HG03280 (cell line): ENCODE results near the gene ABI3BP.

Source experiments
- ATAC-seq: cut with Tn5 transposase; IDR thresholded peaks from one replicate; pipeline ENCODE4 v1.9.1; 2021; ENCODE audit warnings: mild to moderate bottlenecking, moderate library complexity; ENCODE audit not compliant: unreplicated experiment

ABI3BP gene

GRCh38 chr3:100988080-100988479, 5.1 kb downstream of the ABI3BP start:
- no peak for ATAC-seq

GRCh38 chr3:100984308-100984707, 8.9 kb downstream of the ABI3BP start:
- no peak for ATAC-seq

GRCh38 chr3:100982710-100983109, 10.5 kb downstream of the ABI3BP start:
- no peak for ATAC-seq

DNA sequence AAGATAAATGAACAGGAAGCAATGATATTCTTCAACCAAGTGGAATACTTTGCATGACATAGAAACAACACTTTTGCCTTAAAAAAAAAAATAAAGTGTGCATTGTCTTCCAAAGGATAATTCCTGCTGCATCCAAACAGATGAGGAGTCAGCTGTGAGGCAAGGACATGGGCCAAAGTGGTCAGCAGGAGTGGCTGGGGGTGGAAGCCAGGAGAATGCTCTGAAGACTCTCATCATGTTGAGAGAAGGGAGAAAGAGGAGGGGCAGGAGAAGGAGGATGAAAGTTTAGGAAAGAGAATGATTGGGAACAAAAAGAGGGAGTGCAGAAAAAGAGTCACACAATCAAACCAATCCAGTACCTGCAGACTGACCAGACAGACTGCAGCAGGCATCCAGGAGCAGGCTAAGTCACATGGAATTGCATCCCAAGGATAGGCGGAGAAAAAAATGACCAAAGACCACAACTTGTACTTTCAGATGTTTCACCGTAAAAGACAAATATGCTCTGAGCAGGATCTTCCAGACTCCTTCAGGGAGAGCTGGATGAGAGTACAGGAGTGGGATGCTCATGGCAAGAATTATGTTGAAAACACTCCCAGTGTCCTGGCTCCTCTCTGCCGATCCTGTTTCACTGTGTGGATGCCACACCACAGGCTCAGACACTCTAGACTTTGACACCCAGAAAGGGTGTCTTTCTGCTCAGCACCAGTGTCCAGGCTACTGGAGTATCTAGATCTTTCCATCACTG, 11.9 kb downstream of the ABI3BP start:
- no peak for ATAC-seq

DNA sequence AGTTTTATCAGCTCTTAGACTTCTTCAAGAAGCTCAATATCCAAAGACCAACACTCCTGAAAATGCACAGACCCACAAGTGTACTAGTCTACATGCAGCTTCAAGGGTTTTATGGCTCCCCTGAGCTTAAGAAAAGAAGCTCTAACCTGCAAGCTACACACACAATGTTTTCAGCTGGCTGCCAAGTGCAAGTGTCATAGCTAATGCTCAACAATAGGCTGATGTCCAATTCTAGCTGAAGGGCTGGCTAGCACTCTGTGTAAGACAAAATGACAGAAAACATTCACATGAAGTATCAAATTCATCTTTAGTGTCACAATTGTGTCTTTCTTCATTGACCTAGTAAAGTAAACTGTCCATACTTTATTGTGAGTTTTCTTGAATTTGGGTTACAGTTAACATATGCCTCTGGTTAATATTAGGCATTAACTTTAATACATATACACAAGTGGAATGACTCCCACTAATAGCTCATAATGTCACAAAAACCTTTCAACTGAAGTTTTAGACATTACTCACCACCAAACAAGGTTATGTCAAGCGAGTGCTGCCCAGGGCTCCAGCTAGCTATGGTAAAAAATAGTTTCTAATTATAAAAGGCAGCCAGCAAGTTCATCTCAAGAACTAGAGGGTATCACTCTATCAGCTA, 15.1 kb downstream of the ABI3BP start:
- ATAC-seq, result no peak

- no peak for ATAC-seq
These were observed 16.6 kb downstream of the ABI3BP start for GRCh38 chr3:100976611-100977010.

GRCh38 chr3:100975714-100976113, 17.5 kb downstream of the ABI3BP start:
- no peak for ATAC-seq

DNA sequence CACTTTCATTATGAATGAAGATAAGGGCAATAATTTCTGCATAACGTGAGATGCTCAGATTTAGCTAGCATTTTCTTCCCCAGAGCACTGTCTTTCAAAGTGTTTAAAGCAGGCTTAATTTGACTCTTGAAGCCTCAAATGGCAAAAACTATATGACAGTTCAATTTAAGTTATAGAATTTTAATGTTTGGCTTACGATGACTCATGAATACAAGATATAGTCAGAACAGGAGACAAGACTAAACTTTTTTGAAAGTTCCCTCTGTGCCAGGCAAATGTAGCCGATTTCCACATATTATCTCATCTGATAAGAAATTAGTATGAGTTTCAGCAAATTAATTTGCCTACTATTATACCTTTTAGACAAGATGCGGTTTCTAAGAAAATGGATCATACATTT, 19.6 kb downstream of the ABI3BP start:
- no peak for ATAC-seq

DNA sequence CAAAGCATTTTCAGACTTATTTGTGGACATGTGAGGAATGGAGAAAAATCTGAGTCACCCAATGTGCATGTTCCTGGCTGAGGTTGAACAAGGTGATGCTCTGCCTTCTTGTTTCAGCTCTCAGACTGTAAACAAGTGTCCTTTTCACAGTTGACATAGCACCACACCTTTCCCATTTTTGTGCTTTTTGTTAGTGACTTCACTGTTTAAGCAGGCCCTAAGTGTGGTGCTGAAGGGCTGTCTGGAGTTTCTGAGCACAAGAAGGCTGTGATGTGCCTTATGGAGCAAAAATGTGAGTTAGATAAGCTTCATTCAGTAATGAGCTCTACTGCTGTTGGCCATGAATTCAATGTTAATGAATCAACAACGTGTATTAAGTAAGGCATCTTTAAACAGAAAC, 20.4 kb downstream of the ABI3BP start:
- no peak for ATAC-seq

DNA sequence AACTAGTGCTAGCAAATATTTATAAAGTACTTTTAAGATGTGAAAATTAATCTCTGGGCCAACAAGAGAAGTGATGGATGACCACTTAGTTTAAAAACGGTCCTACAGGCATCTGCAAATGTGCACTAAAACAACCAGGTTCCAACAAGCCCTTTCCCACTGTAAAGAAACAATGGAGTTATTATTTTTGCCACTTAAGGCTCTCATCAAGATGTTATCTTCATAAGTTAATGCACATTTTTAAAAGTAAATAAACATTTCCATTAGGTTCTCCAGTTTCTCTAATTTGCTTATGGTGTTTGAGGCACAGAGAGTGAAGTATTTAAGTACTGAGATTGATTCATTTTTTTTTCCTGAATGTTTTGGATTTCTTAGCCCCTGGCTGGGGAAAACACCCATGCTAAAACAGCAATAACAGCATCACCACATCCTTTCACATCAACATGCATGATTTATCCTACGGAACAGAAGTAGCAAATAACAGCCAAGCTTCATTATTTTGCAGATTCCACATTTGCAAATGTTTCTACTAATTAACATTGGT, 20.8 kb downstream of the ABI3BP start:
- ATAC-seq, result no peak

DNA sequence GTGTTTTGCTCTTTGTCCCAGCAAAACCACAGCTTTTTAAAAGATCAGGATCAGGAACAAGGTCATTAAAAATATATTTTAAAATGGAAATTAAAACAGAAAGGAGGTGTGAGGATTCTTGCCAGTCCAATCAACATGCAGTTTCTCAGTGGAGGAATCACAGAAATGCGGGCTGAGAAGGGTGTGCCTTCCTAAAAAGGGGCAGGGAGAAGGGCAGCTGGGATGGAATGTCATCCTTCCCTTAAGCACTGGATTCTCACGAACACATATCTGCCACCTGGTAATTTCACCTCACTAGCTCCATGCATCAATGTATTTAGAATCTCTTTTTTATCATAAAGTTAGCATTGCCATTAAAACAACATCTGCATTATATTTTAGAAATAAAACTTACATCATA, 21.4 kb downstream of the ABI3BP start:
- ATAC-seq, result no peak

- no peak for ATAC-seq
These were observed 22.7 kb downstream of the ABI3BP start for GRCh38 chr3:100970477-100970990.

DNA sequence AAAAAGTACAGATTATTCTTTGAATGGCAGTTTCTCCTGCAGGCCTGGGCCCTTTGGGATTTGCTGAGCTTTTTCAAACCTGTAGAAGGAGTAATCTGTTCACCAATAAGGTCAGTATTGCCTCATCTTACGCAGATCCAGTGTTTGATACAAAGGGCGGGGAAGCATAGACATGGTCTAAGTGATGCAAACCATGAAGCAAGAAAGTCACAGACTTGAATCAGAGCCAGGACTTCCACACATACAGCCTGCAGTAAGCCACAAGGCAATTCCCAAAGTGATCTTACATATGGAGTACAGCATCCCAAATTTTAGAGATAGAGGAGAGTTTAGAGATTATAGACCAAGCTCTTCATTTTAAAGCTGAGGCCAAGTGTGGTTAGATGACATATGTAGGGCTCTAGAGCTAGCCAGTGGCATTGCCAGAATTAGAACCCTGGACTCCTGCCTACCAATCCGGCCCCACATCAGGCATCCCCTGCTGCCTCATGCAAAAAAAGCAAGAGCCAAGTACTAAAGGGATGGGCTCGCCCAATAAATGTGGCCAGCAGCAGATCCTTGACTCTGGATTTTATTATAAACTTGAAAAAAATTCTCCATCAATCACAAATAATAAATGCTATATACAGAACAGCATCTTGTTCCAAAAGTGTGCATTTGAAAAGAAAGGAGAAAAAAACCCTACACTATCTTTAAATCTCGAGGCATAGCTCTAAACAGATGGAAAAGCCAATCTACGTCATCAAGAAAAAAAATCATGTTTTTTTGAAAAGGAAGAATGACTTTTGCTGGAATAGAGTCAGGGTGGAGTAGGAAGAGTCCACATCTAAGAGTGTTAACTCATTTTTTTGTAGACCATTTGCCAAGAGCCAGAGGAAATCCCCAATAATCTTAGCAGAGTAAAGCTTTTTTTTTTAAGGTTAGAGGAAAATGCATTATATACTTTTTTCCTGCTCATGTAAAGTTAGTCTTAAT, 24.0 kb downstream of the ABI3BP start:
- no peak for ATAC-seq

GRCh38 chr3:100966807-100967206, 26.4 kb downstream of the ABI3BP start:
- no peak for ATAC-seq

GRCh38 chr3:100966049-100966491, 27.2 kb downstream of the ABI3BP start:
- ATAC-seq, result no peak

DNA sequence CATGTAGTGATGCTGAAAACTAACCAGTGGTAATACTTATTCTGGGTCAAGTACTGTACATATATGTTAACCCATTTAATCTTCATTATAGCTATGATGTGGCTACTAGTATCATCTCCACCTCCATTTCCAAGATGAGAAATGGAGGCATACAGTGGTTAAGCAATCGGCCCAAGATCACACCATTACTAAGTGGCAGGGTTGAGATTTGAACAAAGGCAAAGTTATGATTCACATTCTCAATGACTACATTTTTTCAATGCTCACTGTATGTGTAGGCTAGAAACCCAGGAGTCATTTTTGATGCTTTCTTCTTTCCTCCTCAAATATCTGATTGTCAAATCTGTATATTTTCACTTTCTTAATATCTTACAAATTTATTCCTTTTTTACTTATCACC, 30.2 kb downstream of the ABI3BP start:
- no peak for ATAC-seq

- no peak for ATAC-seq
These were observed 35.8 kb downstream of the ABI3BP start for GRCh38 chr3:100957261-100957986.

DNA sequence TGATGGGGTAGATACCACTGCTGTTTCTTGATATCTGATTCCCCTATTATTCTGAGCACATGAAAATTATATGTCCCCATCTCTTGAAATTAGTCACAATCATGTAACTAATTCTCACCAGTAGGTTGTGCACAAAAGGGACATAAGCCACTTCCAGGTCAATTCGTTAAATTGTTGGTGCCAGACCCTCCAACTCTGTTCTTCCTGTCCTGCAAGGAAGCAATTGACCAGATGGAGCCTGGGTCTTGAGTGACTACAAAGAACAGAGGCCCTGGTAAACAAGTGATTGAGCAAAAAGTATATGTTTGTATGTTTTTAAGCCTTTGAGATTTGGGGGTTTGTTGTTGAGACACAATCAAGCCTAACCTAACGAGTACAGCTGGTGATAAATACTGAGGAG, 36.9 kb downstream of the ABI3BP start:
- no peak for ATAC-seq

DNA sequence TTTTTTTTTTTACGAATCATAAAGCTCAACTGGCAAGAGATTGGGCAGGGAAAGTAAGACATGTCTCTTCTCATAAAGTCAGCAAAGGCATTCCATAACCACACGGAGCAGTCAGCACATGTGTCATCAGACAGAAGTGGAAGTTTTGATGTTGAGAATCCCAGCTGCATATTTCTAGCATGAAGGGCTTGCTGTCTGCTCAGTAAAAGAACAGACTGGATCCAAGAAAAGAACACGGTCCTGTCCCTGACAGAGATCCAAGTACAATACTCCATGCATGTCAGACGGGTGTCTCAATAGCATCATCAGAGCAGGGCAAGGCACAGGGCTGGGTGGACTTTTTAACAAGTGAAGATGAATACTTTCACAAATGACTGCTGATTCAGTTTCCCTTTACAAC, 38.2 kb downstream of the ABI3BP start:
- ATAC-seq, result no peak

GRCh38 chr3:100954199-100954935, 38.9 kb downstream of the ABI3BP start:
- ATAC-seq, result no peak
